WTC11 (cell line): Measurements from ENCODE around the gene UGT1A4. TPM values are rescaled to one million over a fixed set of nuclear protein-coding genes. Genes with fewer than 3 reads are reported as not detected.

Experiments
- ATAC-seq: fragments of 200-7000 bp; cut with Tn5 transposase; 2 replicates; pipeline ENCODE4 v1.10.0; 2021; ENCODE audit warnings: mild to moderate bottlenecking, moderate library complexity
- CTCF ChIA-PET: fragments of 300-600 bp; sonication (Branson Sonifier 250); formaldehyde crosslinking; loops from one replicate; lab custom pipeline; 2021; ENCODE audit warnings: antibody characterized with exemption; lab: Charles Lee
- POLR2A ChIA-PET: fragments of 350-600 bp; sonication (Branson Sonifier 250); formaldehyde crosslinking; loops from one replicate; lab custom pipeline; 2021; ENCODE audit warnings: antibody characterized with exemption; lab: Charles Lee
- DNase-seq: peaks from one replicate; pipeline ENCODE4 v3.0.0; 2021; ENCODE audit warnings: low spot score
- H3K27ac Mint-ChIP-seq: 2 replicates; pipeline ENCODE4 v1.8.0; 2021; ENCODE audit warnings: mixed read lengths
- H3K27me3 Mint-ChIP-seq: 2 replicates; pipeline ENCODE4 v1.8.0; 2021; ENCODE audit warnings: low read depth, mild to moderate bottlenecking, moderate library complexity, mixed read lengths
- H3K36me3 Mint-ChIP-seq: 2 replicates; pipeline ENCODE4 v1.8.0; 2021; ENCODE audit warnings: mixed read lengths
- H3K4me1 Mint-ChIP-seq: 2 replicates; pipeline ENCODE4 v1.8.0; 2022; ENCODE audit warnings: mixed read lengths
- H3K4me3 Mint-ChIP-seq: 2 replicates; pipeline ENCODE4 v1.8.0; 2021; ENCODE audit warnings: mild to moderate bottlenecking, moderate library complexity, mixed read lengths
- H3K9me3 Mint-ChIP-seq: 2 replicates; pipeline ENCODE4 v1.8.0; 2021; ENCODE audit warnings: mixed read lengths
- ATF1 ChIP-seq: sonication (generic); formaldehyde crosslinking; IDR thresholded peaks from 2 replicates; pipeline ENCODE4 v1.8.1; 2023; ENCODE audit warnings: mild to moderate bottlenecking, moderate library complexity, missing genetic modification reagents
- CREM ChIP-seq: sonication (generic); formaldehyde crosslinking; IDR thresholded peaks from 2 replicates; pipeline ENCODE4 v1.8.1; 2022; ENCODE audit warnings: mild to moderate bottlenecking, missing genetic modification reagents, moderate library complexity
- ETV6 ChIP-seq: sonication (generic); formaldehyde crosslinking; IDR thresholded peaks from 2 replicates; pipeline ENCODE4 v1.8.1; 2022; ENCODE audit warnings: mild to moderate bottlenecking, missing genetic modification reagents
- FOXK1 ChIP-seq: sonication (generic); formaldehyde crosslinking; IDR thresholded peaks from 2 replicates; pipeline ENCODE4 v1.8.0; 2022; ENCODE audit warnings: mild to moderate bottlenecking, moderate library complexity, missing genetic modification reagents
- HMGA2 ChIP-seq: fragments of 250-450 bp; sonication (Bioruptor Pico); IDR thresholded peaks from 2 replicates; pipeline ENCODE4 v1.4.0; 2021; ENCODE audit warnings: mild to moderate bottlenecking, moderate library complexity
- NFATC4 ChIP-seq: fragments of 250-450 bp; sonication (Bioruptor Pico); IDR thresholded peaks from 2 replicates; pipeline ENCODE4 v1.9.0; 2021; ENCODE audit warnings: mild to moderate bottlenecking
- RORB ChIP-seq: fragments of 250-450 bp; sonication (Bioruptor Pico); IDR thresholded peaks from 2 replicates; pipeline ENCODE4 v1.9.0; 2021; ENCODE audit warnings: mild to moderate bottlenecking
- SMAD3 ChIP-seq: sonication (generic); formaldehyde crosslinking; IDR thresholded peaks from 2 replicates; pipeline ENCODE4 v1.8.0; 2022; ENCODE audit warnings: missing genetic modification reagents, mild to moderate bottlenecking, borderline replicate concordance
- SMAD4 ChIP-seq: sonication (generic); formaldehyde crosslinking; IDR thresholded peaks from 2 replicates; pipeline ENCODE4 v1.8.0; 2022; ENCODE audit warnings: mild to moderate bottlenecking, missing genetic modification reagents
- TCF7 ChIP-seq: sonication (generic); formaldehyde crosslinking; IDR thresholded peaks from 2 replicates; pipeline ENCODE4 v1.8.0; 2022; ENCODE audit warnings: mild to moderate bottlenecking, low read depth, missing genetic modification reagents, moderate library complexity
- ZNF138 ChIP-seq: sonication (generic); formaldehyde crosslinking; conservative IDR thresholded peaks from 2 replicates; pipeline ENCODE4 v1.8.1; 2022; ENCODE audit warnings: mild to moderate bottlenecking, moderate library complexity, missing genetic modification reagents
- ZNF317 ChIP-seq: sonication (generic); formaldehyde crosslinking; IDR thresholded peaks from 2 replicates; pipeline ENCODE4 v1.8.1; 2023; ENCODE audit warnings: low read depth, mild to moderate bottlenecking, moderate library complexity, missing genetic modification reagents, borderline replicate concordance
- ZNF396 ChIP-seq: fragments of 250-450 bp; sonication (Bioruptor Pico); IDR thresholded peaks from 2 replicates; pipeline ENCODE4 v1.8.0; 2021; ENCODE audit warnings: mild to moderate bottlenecking, moderate library complexity, borderline replicate concordance
- total RNA-seq: library from RNA; stranded (reverse); gene quantifications from 3 replicates; pipeline ENCODE4 v1.2.3, GENCODE V29; 2021
- TF ChIP-seq, protein P1 (sequence below): sonication (generic); formaldehyde crosslinking; IDR thresholded peaks from 2 replicates; pipeline ENCODE4 v1.8.0; 2023; ENCODE audit warnings: missing genetic modification reagents
- TF ChIP-seq, protein P2 (sequence below): sonication (generic); formaldehyde crosslinking; IDR thresholded peaks from 2 replicates; pipeline ENCODE4 v1.8.1; 2023; ENCODE audit warnings: mild to moderate bottlenecking, missing genetic modification reagents, moderate library complexity
- TF ChIP-seq, protein P3 (sequence below): sonication (generic); formaldehyde crosslinking; IDR thresholded peaks from 2 replicates; pipeline ENCODE4 v1.8.1; 2023; ENCODE audit warnings: mild to moderate bottlenecking, moderate library complexity, missing genetic modification reagents
- TF ChIP-seq, protein P4 (sequence below): fragments of 250-450 bp; sonication (Bioruptor Pico); IDR thresholded peaks from 2 replicates; pipeline ENCODE4 v1.9.0; 2021; ENCODE audit warnings: mild to moderate bottlenecking
- TF ChIP-seq, protein P5 (sequence below): fragments of 250-450 bp; sonication (Bioruptor Pico); IDR thresholded peaks from 2 replicates; pipeline ENCODE4 v1.9.0; 2021; ENCODE audit warnings: mild to moderate bottlenecking
- TF ChIP-seq, protein P6 (sequence below): sonication (generic); formaldehyde crosslinking; IDR thresholded peaks from 2 replicates; pipeline ENCODE4 v1.8.1; 2022; ENCODE audit warnings: low read depth, missing genetic modification reagents, borderline replicate concordance
- TF ChIP-seq, protein P7 (sequence below): sonication (generic); formaldehyde crosslinking; IDR thresholded peaks from 2 replicates; pipeline ENCODE4 v1.8.1; 2022; ENCODE audit warnings: mild to moderate bottlenecking, moderate library complexity, missing genetic modification reagents

UGT1A4 gene
- total RNA-seq, 1 experiment from 2014 or later = 0.22 TPM

DNA sequence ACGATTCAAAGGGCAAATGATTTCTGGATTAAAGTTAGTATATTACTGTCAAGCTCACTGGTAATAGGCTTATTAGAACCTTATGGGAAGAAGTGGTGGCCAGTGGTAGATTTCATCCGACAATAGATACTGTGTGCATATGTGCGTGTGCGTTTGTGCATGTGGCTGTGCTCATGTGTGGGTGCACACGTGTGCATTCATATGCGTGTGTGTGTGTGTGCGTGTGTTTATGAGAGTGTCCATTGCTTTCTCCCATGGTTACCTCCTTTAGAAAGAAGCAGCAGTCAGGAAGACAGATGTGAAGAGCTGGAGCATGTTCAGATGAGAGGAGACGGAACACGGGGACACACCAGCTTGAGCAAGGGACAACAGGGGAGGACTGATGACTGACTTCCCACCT, 50.7 kb downstream of the UGT1A4 start:
- DNase-seq = no peak
- H3K4me1 Mint-ChIP-seq = peaks cover 3% of the 10 kb centered on the region
- ATAC-seq = no peak
- TF ChIP-seq ZNF396 (no peak), ATF1 (no peak), NFATC4 (no peak), ETV6 (CRISPR knock-in tag) (no peak), ZNF317 (no peak), CREM (no peak), SMAD3 (CRISPR knock-in tag) (no peak), TCF7 (CRISPR knock-in tag) (no peak), RORB (CRISPR knock-in tag) (no peak), SMAD4 (CRISPR knock-in tag) (no peak), HMGA2 (CRISPR knock-in tag) (no peak), ZNF138 (no peak), FOXK1 (no peak)
- TF ChIP-seq, protein P1, sequence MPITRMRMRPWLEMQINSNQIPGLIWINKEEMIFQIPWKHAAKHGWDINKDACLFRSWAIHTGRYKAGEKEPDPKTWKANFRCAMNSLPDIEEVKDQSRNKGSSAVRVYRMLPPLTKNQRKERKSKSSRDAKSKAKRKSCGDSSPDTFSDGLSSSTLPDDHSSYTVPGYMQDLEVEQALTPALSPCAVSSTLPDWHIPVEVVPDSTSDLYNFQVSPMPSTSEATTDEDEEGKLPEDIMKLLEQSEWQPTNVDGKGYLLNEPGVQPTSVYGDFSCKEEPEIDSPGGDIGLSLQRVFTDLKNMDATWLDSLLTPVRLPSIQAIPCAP (CRISPR knock-in tag) = no peak
- TF ChIP-seq, protein P2, sequence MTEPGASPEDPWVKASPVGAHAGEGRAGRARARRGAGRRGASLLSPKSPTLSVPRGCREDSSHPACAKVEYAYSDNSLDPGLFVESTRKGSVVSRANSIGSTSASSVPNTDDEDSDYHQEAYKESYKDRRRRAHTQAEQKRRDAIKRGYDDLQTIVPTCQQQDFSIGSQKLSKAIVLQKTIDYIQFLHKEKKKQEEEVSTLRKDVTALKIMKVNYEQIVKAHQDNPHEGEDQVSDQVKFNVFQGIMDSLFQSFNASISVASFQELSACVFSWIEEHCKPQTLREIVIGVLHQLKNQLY (CRISPR knock-in tag) = no peak
- TF ChIP-seq, protein P3, sequence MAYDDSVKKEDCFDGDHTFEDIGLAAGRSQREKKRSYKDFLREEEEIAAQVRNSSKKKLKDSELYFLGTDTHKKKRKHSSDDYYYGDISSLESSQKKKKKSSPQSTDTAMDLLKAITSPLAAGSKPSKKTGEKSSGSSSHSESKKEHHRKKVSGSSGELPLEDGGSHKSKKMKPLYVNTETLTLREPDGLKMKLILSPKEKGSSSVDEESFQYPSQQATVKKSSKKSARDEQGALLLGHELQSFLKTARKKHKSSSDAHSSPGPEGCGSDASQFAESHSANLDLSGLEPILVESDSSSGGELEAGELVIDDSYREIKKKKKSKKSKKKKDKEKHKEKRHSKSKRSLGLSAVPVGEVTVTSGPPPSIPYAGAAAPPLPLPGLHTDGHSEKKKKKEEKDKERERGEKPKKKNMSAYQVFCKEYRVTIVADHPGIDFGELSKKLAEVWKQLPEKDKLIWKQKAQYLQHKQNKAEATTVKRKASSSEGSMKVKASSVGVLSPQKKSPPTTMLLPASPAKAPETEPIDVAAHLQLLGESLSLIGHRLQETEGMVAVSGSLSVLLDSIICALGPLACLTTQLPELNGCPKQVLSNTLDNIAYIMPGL = no peak
- TF ChIP-seq, protein P4, sequence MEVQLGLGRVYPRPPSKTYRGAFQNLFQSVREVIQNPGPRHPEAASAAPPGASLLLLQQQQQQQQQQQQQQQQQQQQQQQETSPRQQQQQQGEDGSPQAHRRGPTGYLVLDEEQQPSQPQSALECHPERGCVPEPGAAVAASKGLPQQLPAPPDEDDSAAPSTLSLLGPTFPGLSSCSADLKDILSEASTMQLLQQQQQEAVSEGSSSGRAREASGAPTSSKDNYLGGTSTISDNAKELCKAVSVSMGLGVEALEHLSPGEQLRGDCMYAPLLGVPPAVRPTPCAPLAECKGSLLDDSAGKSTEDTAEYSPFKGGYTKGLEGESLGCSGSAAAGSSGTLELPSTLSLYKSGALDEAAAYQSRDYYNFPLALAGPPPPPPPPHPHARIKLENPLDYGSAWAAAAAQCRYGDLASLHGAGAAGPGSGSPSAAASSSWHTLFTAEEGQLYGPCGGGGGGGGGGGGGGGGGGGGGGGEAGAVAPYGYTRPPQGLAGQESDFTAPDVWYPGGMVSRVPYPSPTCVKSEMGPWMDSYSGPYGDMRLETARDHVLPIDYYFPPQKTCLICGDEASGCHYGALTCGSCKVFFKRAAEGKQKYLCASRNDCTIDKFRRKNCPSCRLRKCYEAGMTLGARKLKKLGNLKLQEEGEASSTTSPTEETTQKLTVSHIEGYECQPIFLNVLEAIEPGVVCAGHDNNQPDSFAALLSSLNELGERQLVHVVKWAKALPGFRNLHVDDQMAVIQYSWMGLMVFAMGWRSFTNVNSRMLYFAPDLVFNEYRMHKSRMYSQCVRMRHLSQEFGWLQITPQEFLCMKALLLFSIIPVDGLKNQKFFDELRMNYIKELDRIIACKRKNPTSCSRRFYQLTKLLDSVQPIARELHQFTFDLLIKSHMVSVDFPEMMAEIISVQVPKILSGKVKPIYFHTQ = no peak
- TF ChIP-seq, protein P5, sequence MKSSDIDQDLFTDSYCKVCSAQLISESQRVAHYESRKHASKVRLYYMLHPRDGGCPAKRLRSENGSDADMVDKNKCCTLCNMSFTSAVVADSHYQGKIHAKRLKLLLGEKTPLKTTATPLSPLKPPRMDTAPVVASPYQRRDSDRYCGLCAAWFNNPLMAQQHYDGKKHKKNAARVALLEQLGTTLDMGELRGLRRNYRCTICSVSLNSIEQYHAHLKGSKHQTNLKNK (CRISPR knock-in tag) = no peak
- TF ChIP-seq, protein P6, sequence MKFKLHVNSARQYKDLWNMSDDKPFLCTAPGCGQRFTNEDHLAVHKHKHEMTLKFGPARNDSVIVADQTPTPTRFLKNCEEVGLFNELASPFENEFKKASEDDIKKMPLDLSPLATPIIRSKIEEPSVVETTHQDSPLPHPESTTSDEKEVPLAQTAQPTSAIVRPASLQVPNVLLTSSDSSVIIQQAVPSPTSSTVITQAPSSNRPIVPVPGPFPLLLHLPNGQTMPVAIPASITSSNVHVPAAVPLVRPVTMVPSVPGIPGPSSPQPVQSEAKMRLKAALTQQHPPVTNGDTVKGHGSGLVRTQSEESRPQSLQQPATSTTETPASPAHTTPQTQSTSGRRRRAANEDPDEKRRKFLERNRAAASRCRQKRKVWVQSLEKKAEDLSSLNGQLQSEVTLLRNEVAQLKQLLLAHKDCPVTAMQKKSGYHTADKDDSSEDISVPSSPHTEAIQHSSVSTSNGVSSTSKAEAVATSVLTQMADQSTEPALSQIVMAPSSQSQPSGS (CRISPR knock-in tag) = no peak
- TF ChIP-seq, protein P7, sequence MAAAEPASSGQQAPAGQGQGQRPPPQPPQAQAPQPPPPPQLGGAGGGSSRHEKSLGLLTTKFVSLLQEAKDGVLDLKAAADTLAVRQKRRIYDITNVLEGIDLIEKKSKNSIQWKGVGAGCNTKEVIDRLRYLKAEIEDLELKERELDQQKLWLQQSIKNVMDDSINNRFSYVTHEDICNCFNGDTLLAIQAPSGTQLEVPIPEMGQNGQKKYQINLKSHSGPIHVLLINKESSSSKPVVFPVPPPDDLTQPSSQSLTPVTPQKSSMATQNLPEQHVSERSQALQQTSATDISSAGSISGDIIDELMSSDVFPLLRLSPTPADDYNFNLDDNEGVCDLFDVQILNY = no peak
- H3K4me3 Mint-ChIP-seq = no peak overlapping the region
- ChIA-PET POLR2A (no interaction called here), CTCF (no interaction called here)
- peaks cover 2% of the 10 kb centered on the region; the same call in 1 of the 2 replicates for H3K27me3 Mint-ChIP-seq
- peaks cover 11% of the 10 kb centered on the region for H3K9me3 Mint-ChIP-seq
- H3K27ac Mint-ChIP-seq = no peak overlapping the region
- H3K36me3 Mint-ChIP-seq = no peaks in the 10 kb centered on the region
